ENCODE measurements around the gene ERN1. TPM values are rescaled to one million over a fixed set of nuclear protein-coding genes. Genes with fewer than 3 reads are reported as not detected.
A peak's percentile ranks its signal among the peaks of the same experiment; 100 is the strongest.

ERN1 gene
- total and polyA plus RNA-seq, 2 of the 13 experiments (the other 11 are each of a cell fraction or from before 2014, with no cell fraction given): 6.0 to 12.7 TPM

GRCh38 chr17:64028874-64029464 lies 101.0 kb downstream of the ERN1 start (continued):
- TF ChIP-seq BRF2 (CRISPR knock-in tag; IDR thresholded peaks at IDR 0.05) (no peak), KLF11 (CRISPR knock-in tag; IDR thresholded peaks at IDR 0.05) (0 out of 2 replicates have a peak, but pooled peaks have one; percentile 29), PPARG (CRISPR knock-in tag; conservative IDR thresholded peaks at IDR 0.05) (no peak), ZBTB14 (CRISPR knock-in tag; IDR thresholded peaks at IDR 0.05) (no peak), NCOA1 (CRISPR knock-in tag; IDR thresholded peaks at IDR 0.05) (no peak), ZNF121 (CRISPR knock-in tag; IDR thresholded peaks at IDR 0.05) (no peak), MXD3 (CRISPR knock-in tag; IDR thresholded peaks at IDR 0.05) (no peak), ARID5B (CRISPR knock-in tag; IDR thresholded peaks at IDR 0.05) (peak; percentile 24; the same call in 1 of the 2 replicates), TERF1 (CRISPR knock-in tag; IDR thresholded peaks at IDR 0.05) (no peak), YY1 (IDR thresholded peaks at IDR 0.05; ENCODE audit: insufficient read depth, insufficient replicate concordance, low read depth, low read length) (no peak), THRA (CRISPR knock-in tag; IDR thresholded peaks at IDR 0.05; ENCODE audit: borderline replicate concordance) (0 out of 2 replicates have a peak, but pooled peaks have one; percentile 32), KDM4B (CRISPR knock-in tag; IDR thresholded peaks at IDR 0.05) (no peak), RBM39 (IDR thresholded peaks at IDR 0.05; ENCODE audit: low read depth, low read length, poor library complexity, severe bottlenecking) (no peak), ZNF292 (CRISPR knock-in tag; IDR thresholded peaks at IDR 0.05; ENCODE audit: borderline replicate concordance, low read depth) (no peak), ZNF75D (CRISPR knock-in tag; IDR thresholded peaks at IDR 0.05; ENCODE audit: borderline replicate concordance) (no peak), ZNF431 (CRISPR knock-in tag; IDR thresholded peaks at IDR 0.05; ENCODE audit: borderline replicate concordance, low read depth) (no peak), RXRB (CRISPR knock-in tag; IDR thresholded peaks at IDR 0.05; ENCODE audit: borderline replicate concordance) (peak; percentile 21; the same call in 1 of the 2 replicates), BRD4 (CRISPR knock-in tag; IDR thresholded peaks at IDR 0.05) (no peak), SMC3 (IDR thresholded peaks at IDR 0.05; ENCODE audit: low read length) (peak; percentile 83), ZC3H13 (CRISPR knock-in tag; IDR thresholded peaks at IDR 0.05) (no peak), MYC (CRISPR knock-in tag; IDR thresholded peaks at IDR 0.05; ENCODE audit: borderline replicate concordance) (no peak)

All from HepG2 (cell line).